Stimulated activated memory B cell treated with anti-CD40 and anti-IgM and Interleukin-4, amounts not matched to agents 10 μg/mL and 1 μg/mL and 100 μg/mL, for 72 hours (primary cell): ENCODE measurements around the gene ZNF462.
"Not testable (repeated sequence)": the region's sequence is repeated elsewhere in the genome, so short reads cannot be mapped to it uniquely, and the experiment has no call there.

Experiments
- ATAC-seq: fragments of 150-1000 bp; cut with Tn5 transposase; 2 replicates; pipeline ENCODE4 v1.10.0; 2021
- H3K27ac Mint-ChIP-seq: one replicate; pipeline ENCODE4 v1.8.0; 2022; ENCODE audit warnings: mild to moderate bottlenecking, mixed read lengths
- H3K27me3 Mint-ChIP-seq: one replicate; pipeline ENCODE4 v1.8.0; 2022; ENCODE audit warnings: mixed read lengths
- H3K36me3 Mint-ChIP-seq: one replicate; pipeline ENCODE4 v1.8.0; 2022; ENCODE audit warnings: mixed read lengths
- H3K4me1 Mint-ChIP-seq: one replicate; pipeline ENCODE4 v1.8.0; 2022; ENCODE audit warnings: mixed read lengths
- H3K4me3 Mint-ChIP-seq: one replicate; pipeline ENCODE4 v1.8.0; 2022; ENCODE audit warnings: mild to moderate bottlenecking, moderate library complexity, mixed read lengths
- H3K9me3 Mint-ChIP-seq: one replicate; pipeline ENCODE4 v1.8.0; 2022; ENCODE audit warnings: mixed read lengths

The ZNF462 gene

GRCh38 chr9:106972082-106972481 lies 109.1 kb downstream of the ZNF462 start:
- Mint-ChIP-seq H3K4me1 (no peaks in the 10 kb centered on the region), H3K36me3 (no peaks in the 10 kb centered on the region), H3K9me3 (no peaks in the 10 kb centered on the region), H3K4me3 (no peak overlapping the region), H3K27me3 (peaks cover 12% of the 10 kb centered on the region), H3K27ac (no peak overlapping the region)
- ATAC-seq, result no peak

GRCh38 chr9:106974341-106974740 lies 111.4 kb downstream of the ZNF462 start:
- Mint-ChIP-seq H3K27ac (no peak overlapping the region), H3K4me1 (no peaks in the 10 kb centered on the region), H3K27me3 (peaks cover 8% of the 10 kb centered on the region), H3K4me3 (no peak overlapping the region), H3K9me3 (no peaks in the 10 kb centered on the region), H3K36me3 (no peaks in the 10 kb centered on the region)
- ATAC-seq, result no peak

GRCh38 chr9:106976772-106977171 lies 113.8 kb downstream of the ZNF462 start:
- Mint-ChIP-seq H3K27ac (no peak overlapping the region), H3K4me3 (no peak overlapping the region), H3K27me3 (peaks cover 8% of the 10 kb centered on the region), H3K9me3 (no peaks in the 10 kb centered on the region), H3K4me1 (peaks cover 6% of the 10 kb centered on the region), H3K36me3 (no peaks in the 10 kb centered on the region)
- ATAC-seq, result no peak

- no peaks in the 10 kb centered on the region for H3K27me3 Mint-ChIP-seq
- H3K4me1 Mint-ChIP-seq, result peaks cover 7% of the 10 kb centered on the region
- H3K36me3 Mint-ChIP-seq, result no peaks in the 10 kb centered on the region
- H3K9me3 Mint-ChIP-seq, result no peaks in the 10 kb centered on the region
- no peak for ATAC-seq
- no peak overlapping the region for H3K27ac Mint-ChIP-seq
- H3K4me3 Mint-ChIP-seq, result no peak overlapping the region
Measured at GRCh38 chr9:106980551-106981101, 117.7 kb downstream of the ZNF462 start.

- no peaks in the 10 kb centered on the region for H3K27me3 Mint-ChIP-seq
- peak; percentile 80 for ATAC-seq
- H3K4me3 Mint-ChIP-seq, result no peak overlapping the region
- no peaks in the 10 kb centered on the region for H3K9me3 Mint-ChIP-seq
- no peak overlapping the region for H3K27ac Mint-ChIP-seq
- H3K4me1 Mint-ChIP-seq, result peaks cover 7% of the 10 kb centered on the region
- no peaks in the 10 kb centered on the region for H3K36me3 Mint-ChIP-seq
Measured at GRCh38 chr9:106981396-106982287, 118.7 kb downstream of the ZNF462 start.

- no peak overlapping the region for H3K27ac Mint-ChIP-seq
- H3K36me3 Mint-ChIP-seq, result no peaks in the 10 kb centered on the region
- H3K27me3 Mint-ChIP-seq, result peaks cover 1% of the 10 kb centered on the region
- peaks cover 7% of the 10 kb centered on the region for H3K4me1 Mint-ChIP-seq
- no peaks in the 10 kb centered on the region for H3K9me3 Mint-ChIP-seq
- H3K4me3 Mint-ChIP-seq, result no peak overlapping the region
- no peak for ATAC-seq
Measured at GRCh38 chr9:106982636-106983035, 119.7 kb downstream of the ZNF462 start.

GRCh38 chr9:106983346-106983745 lies 120.4 kb downstream of the ZNF462 start:
- Mint-ChIP-seq H3K27me3 (peaks cover 8% of the 10 kb centered on the region), H3K36me3 (no peaks in the 10 kb centered on the region), H3K4me1 (peaks cover 7% of the 10 kb centered on the region), H3K9me3 (peaks cover 2% of the 10 kb centered on the region), H3K27ac (no peak overlapping the region), H3K4me3 (no peak overlapping the region)
- ATAC-seq, result no peak

- not testable (repeated sequence) for ATAC-seq, H3K4me3 Mint-ChIP-seq, H3K27ac Mint-ChIP-seq, H3K4me1 Mint-ChIP-seq, H3K9me3 Mint-ChIP-seq, H3K36me3 Mint-ChIP-seq
- peaks cover 33% of the 10 kb centered on the region for H3K27me3 Mint-ChIP-seq
Measured at GRCh38 chr9:106989904-106990303, 126.9 kb downstream of the ZNF462 start.

GRCh38 chr9:106992186-106992585 lies 129.2 kb downstream of the ZNF462 start:
- H3K27ac Mint-ChIP-seq, result no peak overlapping the region
- H3K4me3 Mint-ChIP-seq, result no peak overlapping the region
- no peaks in the 10 kb centered on the region for H3K4me1 Mint-ChIP-seq
- peaks cover 9% of the 10 kb centered on the region for H3K9me3 Mint-ChIP-seq
- H3K36me3 Mint-ChIP-seq, result no peaks in the 10 kb centered on the region
- no peak for ATAC-seq
- peaks cover 33% of the 10 kb centered on the region for H3K27me3 Mint-ChIP-seq

GRCh38 chr9:106993603-106994002 lies 130.6 kb downstream of the ZNF462 start:
- Mint-ChIP-seq H3K4me3 (no peak overlapping the region), H3K27me3 (peaks cover 22% of the 10 kb centered on the region), H3K27ac (no peak overlapping the region), H3K4me1 (no peaks in the 10 kb centered on the region), H3K36me3 (no peaks in the 10 kb centered on the region), H3K9me3 (peaks cover 7% of the 10 kb centered on the region)
- ATAC-seq, result no peak

- no peak overlapping the region for H3K27ac Mint-ChIP-seq
- no peak overlapping the region for H3K4me3 Mint-ChIP-seq
- H3K9me3 Mint-ChIP-seq, result peaks cover 7% of the 10 kb centered on the region
- no peaks in the 10 kb centered on the region for H3K4me1 Mint-ChIP-seq
- H3K36me3 Mint-ChIP-seq, result no peaks in the 10 kb centered on the region
- peaks cover 15% of the 10 kb centered on the region for H3K27me3 Mint-ChIP-seq
- no peak for ATAC-seq
Measured at GRCh38 chr9:106994463-106994862, 131.5 kb downstream of the ZNF462 start.

GRCh38 chr9:107000218-107000617 lies 137.3 kb downstream of the ZNF462 start:
- Mint-ChIP-seq H3K4me1 (no peaks in the 10 kb centered on the region), H3K36me3 (no peaks in the 10 kb centered on the region), H3K9me3 (peaks cover 2% of the 10 kb centered on the region), H3K4me3 (no peak overlapping the region), H3K27ac (no peak overlapping the region), H3K27me3 (no peaks in the 10 kb centered on the region)
- no peak for ATAC-seq

- ATAC-seq, result no peak
- Mint-ChIP-seq H3K9me3 (peaks cover 4% of the 10 kb centered on the region), H3K27me3 (no peaks in the 10 kb centered on the region), H3K4me3 (no peak overlapping the region), H3K27ac (no peak overlapping the region), H3K4me1 (no peaks in the 10 kb centered on the region), H3K36me3 (no peaks in the 10 kb centered on the region)
Measured at GRCh38 chr9:107005201-107005600, 142.2 kb downstream of the ZNF462 start.

- no peak for ATAC-seq
- H3K4me1 Mint-ChIP-seq, result no peaks in the 10 kb centered on the region
- H3K27me3 Mint-ChIP-seq, result no peaks in the 10 kb centered on the region
- no peak overlapping the region for H3K4me3 Mint-ChIP-seq
- H3K27ac Mint-ChIP-seq, result no peak overlapping the region
- H3K36me3 Mint-ChIP-seq, result no peaks in the 10 kb centered on the region
- H3K9me3 Mint-ChIP-seq, result peaks cover 11% of the 10 kb centered on the region
Measured at GRCh38 chr9:107007402-107007801, 144.4 kb downstream of the ZNF462 start.

GRCh38 chr9:107008011-107008410 lies 145.0 kb downstream of the ZNF462 start:
- no peak overlapping the region for H3K4me3 Mint-ChIP-seq
- H3K36me3 Mint-ChIP-seq, result no peaks in the 10 kb centered on the region
- ATAC-seq, result no peak
- H3K9me3 Mint-ChIP-seq, result peaks cover 11% of the 10 kb centered on the region
- H3K27ac Mint-ChIP-seq, result no peak overlapping the region
- H3K4me1 Mint-ChIP-seq, result no peaks in the 10 kb centered on the region
- H3K27me3 Mint-ChIP-seq, result no peaks in the 10 kb centered on the region

- ATAC-seq, result no peak
- Mint-ChIP-seq H3K9me3 (peaks cover 11% of the 10 kb centered on the region), H3K27ac (no peak overlapping the region), H3K4me1 (no peaks in the 10 kb centered on the region), H3K4me3 (no peak overlapping the region), H3K36me3 (no peaks in the 10 kb centered on the region), H3K27me3 (no peaks in the 10 kb centered on the region)
Measured at GRCh38 chr9:107008447-107008846, 145.5 kb downstream of the ZNF462 start.
